ENCODE data around the gene USP10. TPM values are rescaled to one million over a fixed set of nuclear protein-coding genes. Genes with fewer than 3 reads are reported as not detected.

USP10 gene
- total and polyA plus RNA-seq, 2 donors (not counting 1 experiment from before 2014, with no cell fraction given), result 48.6 to 59.1 TPM

DNA sequence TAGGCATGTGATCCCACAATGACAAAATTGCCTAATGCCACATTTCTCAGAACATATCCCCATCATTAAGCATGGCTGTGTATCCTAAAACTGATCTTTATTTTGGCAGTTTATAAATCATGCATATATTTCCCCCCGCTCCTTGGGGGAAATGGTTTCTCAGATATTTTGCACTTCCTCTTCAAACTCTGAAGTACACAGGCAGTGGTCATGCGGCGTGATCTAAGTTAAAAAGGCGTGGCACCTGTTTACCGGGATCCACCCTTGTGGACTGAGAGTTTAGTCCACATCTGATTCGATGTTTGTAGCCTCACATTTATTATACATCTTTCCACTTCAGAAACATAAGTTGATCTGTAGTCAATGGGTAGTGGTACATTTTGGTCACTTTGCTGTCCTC lies 51.4 kb downstream of the USP10 start:
- no peak overlapping the region for H3K9ac ChIP-seq (ENCODE audit: insufficient read depth, low read length)

DNA sequence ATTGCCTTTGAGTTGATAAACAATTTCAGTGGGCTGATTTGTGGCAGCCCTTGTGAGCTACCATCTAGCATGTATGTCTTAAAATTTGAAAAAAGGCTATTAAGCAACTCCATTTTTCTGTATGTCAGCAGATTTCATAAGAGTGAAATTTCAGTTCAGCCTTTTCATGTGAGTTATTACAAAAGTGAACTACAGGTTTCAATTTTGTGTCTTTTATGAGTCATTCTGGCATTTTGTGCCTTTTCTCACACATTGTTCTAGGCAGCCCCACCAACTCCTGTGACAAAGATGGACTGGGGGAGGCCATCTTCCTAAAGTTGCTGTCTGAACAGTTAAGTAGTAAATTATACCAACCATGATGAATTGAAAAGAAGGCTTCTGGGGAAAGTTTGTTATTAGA lies 52.1 kb downstream of the USP10 start:
- Histone ChIP-seq H3K27me3 (ENCODE audit: control insufficient read depth, insufficient read depth, low read length) (no peaks in the 10 kb centered on the region), H3K4me1 (ENCODE audit: control insufficient read depth, extremely low read depth, insufficient read depth, low read length) (peaks cover 11% of the 10 kb centered on the region), H3K4me3 (replicated peaks in 1 of 4; ENCODE audit: control extremely low read depth in 1 of 4, insufficient read depth in 1 of 4, low read depth in 3 of 4, low read length in 4 of 4) (no peak overlapping the region), H3K36me3 (ENCODE audit: control insufficient read depth, insufficient read depth, low read length) (peaks cover 3% of the 10 kb centered on the region), H2AFZ (ENCODE audit: low read length) (no peak overlapping the region), H3K9ac (ENCODE audit: insufficient read depth, low read length) (no peak overlapping the region), H3K79me2 (ENCODE audit: control insufficient read depth, insufficient read depth, low read length) (peaks cover 49% of the 10 kb centered on the region), H3K4me2 (ENCODE audit: extremely low read depth, insufficient read depth, low read length) (no peak overlapping the region), H3K9me3 (ENCODE audit: control insufficient read depth, insufficient read depth, low read depth, low read length) (no peaks in the 10 kb centered on the region), H4K20me1 (ENCODE audit: control insufficient read depth, extremely low read depth, insufficient read depth, low read length) (no peaks in the 10 kb centered on the region), H3K27ac (ENCODE audit: insufficient read depth, low read length) (no peak overlapping the region)
- no peak for TF ChIP-seq EZH2 (IDR thresholded peaks at IDR 0.05; ENCODE audit: low read length, missing control alignments)
- TF ChIP-seq, protein P1, sequence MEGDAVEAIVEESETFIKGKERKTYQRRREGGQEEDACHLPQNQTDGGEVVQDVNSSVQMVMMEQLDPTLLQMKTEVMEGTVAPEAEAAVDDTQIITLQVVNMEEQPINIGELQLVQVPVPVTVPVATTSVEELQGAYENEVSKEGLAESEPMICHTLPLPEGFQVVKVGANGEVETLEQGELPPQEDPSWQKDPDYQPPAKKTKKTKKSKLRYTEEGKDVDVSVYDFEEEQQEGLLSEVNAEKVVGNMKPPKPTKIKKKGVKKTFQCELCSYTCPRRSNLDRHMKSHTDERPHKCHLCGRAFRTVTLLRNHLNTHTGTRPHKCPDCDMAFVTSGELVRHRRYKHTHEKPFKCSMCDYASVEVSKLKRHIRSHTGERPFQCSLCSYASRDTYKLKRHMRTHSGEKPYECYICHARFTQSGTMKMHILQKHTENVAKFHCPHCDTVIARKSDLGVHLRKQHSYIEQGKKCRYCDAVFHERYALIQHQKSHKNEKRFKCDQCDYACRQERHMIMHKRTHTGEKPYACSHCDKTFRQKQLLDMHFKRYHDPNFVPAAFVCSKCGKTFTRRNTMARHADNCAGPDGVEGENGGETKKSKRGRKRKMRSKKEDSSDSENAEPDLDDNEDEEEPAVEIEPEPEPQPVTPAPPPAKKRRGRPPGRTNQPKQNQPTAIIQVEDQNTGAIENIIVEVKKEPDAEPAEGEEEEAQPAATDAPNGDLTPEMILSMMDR (conservative IDR thresholded peaks at IDR 0.05 in 1 of 2, IDR thresholded peaks at IDR 0.05 in 1 of 2; ENCODE audit: low read depth in 1 of 2, low read length in 2 of 2), result no peak
- DNase-seq (ENCODE audit: low read depth in 2 of 2), result peak in 1 of 2 donors; percentile 67

More for the DNA sequence above, 51.4 kb downstream of the USP10 start:
- Histone ChIP-seq H3K4me1 (ENCODE audit: control insufficient read depth, extremely low read depth, insufficient read depth, low read length) (peaks cover 11% of the 10 kb centered on the region), H3K9me3 (ENCODE audit: control insufficient read depth, insufficient read depth, low read depth, low read length) (no peaks in the 10 kb centered on the region), H3K27me3 (ENCODE audit: control insufficient read depth, insufficient read depth, low read length) (no peaks in the 10 kb centered on the region), H3K4me2 (ENCODE audit: extremely low read depth, insufficient read depth, low read length) (no peak overlapping the region), H4K20me1 (ENCODE audit: control insufficient read depth, extremely low read depth, insufficient read depth, low read length) (no peaks in the 10 kb centered on the region), H3K79me2 (ENCODE audit: control insufficient read depth, insufficient read depth, low read length) (peaks cover 48% of the 10 kb centered on the region), H3K27ac (ENCODE audit: insufficient read depth, low read length) (no peak overlapping the region), H2AFZ (ENCODE audit: low read length) (no peak overlapping the region), H3K4me3 (replicated peaks in 1 of 4; ENCODE audit: control extremely low read depth in 1 of 4, insufficient read depth in 1 of 4, low read depth in 3 of 4, low read length in 4 of 4) (no peak overlapping the region), H3K36me3 (ENCODE audit: control insufficient read depth, insufficient read depth, low read length) (peaks cover 4% of the 10 kb centered on the region)
- DNase-seq (ENCODE audit: low read depth in 2 of 2), result no peak
- TF ChIP-seq EZH2 (IDR thresholded peaks at IDR 0.05; ENCODE audit: low read length, missing control alignments), result no peak
- TF ChIP-seq, protein P1 (conservative IDR thresholded peaks at IDR 0.05 in 1 of 2, IDR thresholded peaks at IDR 0.05 in 1 of 2; ENCODE audit: low read depth in 1 of 2, low read length in 2 of 2), result no peak

DNA sequence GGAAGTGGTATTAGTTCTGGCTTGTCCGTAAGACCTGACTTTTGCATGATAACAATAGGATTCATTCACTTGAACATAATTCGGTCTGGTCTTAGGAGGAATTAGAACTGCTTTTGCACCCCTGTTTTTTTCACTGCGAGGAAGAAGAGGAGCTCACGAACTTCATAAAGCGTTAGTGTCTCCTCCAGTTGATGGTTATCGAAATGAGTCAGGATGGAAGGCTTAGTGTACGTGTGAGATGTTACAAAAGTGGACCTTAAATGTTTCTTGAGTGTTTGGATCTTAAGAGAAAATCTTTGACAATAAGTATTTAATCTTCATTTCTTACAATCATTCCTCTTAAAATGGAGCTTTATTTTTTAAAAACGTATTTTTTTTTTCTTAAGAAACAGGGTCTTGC lies 52.8 kb downstream of the USP10 start:
- Histone ChIP-seq H3K9ac (ENCODE audit: insufficient read depth, low read length) (no peak overlapping the region), H2AFZ (ENCODE audit: low read length) (no peak overlapping the region), H3K36me3 (ENCODE audit: control insufficient read depth, insufficient read depth, low read length) (peaks cover 2% of the 10 kb centered on the region), H3K27me3 (ENCODE audit: control insufficient read depth, insufficient read depth, low read length) (no peaks in the 10 kb centered on the region), H3K79me2 (ENCODE audit: control insufficient read depth, insufficient read depth, low read length) (peaks cover 51% of the 10 kb centered on the region), H3K4me3 (replicated peaks in 1 of 4; ENCODE audit: control extremely low read depth in 1 of 4, insufficient read depth in 1 of 4, low read depth in 3 of 4, low read length in 4 of 4) (no peak overlapping the region), H3K9me3 (ENCODE audit: control insufficient read depth, insufficient read depth, low read depth, low read length) (no peaks in the 10 kb centered on the region), H3K4me1 (ENCODE audit: control insufficient read depth, extremely low read depth, insufficient read depth, low read length) (peaks cover 11% of the 10 kb centered on the region), H3K4me2 (ENCODE audit: extremely low read depth, insufficient read depth, low read length) (no peak overlapping the region), H4K20me1 (ENCODE audit: control insufficient read depth, extremely low read depth, insufficient read depth, low read length) (no peaks in the 10 kb centered on the region), H3K27ac (ENCODE audit: insufficient read depth, low read length) (no peak overlapping the region)
- TF ChIP-seq, protein P1 (conservative IDR thresholded peaks at IDR 0.05 in 1 of 2, IDR thresholded peaks at IDR 0.05 in 1 of 2; ENCODE audit: low read depth in 1 of 2, low read length in 2 of 2), result no peak
- no peak for DNase-seq (ENCODE audit: low read depth in 2 of 2)
